Endothelial cell (in vitro differentiated cells): ENCODE measurements around the gene CHCHD3. TPM values are rescaled to one million over a fixed set of nuclear protein-coding genes. Genes with fewer than 3 reads are reported as not detected.
A peak's percentile ranks its signal among the peaks of the same experiment; 100 is the strongest.

Experiments
- DNase-seq: peaks from one replicate; pipeline ENCODE4 v3.0.0; 2021; ENCODE audit warnings: low spot score
- H3K27ac Mint-ChIP-seq: one replicate; pipeline ENCODE4 v1.8.0; 2021; ENCODE audit warnings: mixed read lengths, inconsistent platforms; ENCODE audit not compliant: unreplicated experiment
- H3K27me3 Mint-ChIP-seq: one replicate; pipeline ENCODE4 v1.8.0; 2021; ENCODE audit warnings: mild to moderate bottlenecking, moderate library complexity, mixed read lengths, inconsistent platforms; ENCODE audit not compliant: unreplicated experiment
- H3K36me3 Mint-ChIP-seq: one replicate; pipeline ENCODE4 v1.8.0; 2021; ENCODE audit warnings: mild to moderate bottlenecking, low read depth, mixed read lengths, inconsistent platforms; ENCODE audit not compliant: unreplicated experiment
- H3K4me1 Mint-ChIP-seq: one replicate; pipeline ENCODE4 v1.8.0; 2021; ENCODE audit warnings: mild to moderate bottlenecking, mixed read lengths, inconsistent platforms; ENCODE audit not compliant: unreplicated experiment
- H3K4me3 Mint-ChIP-seq: one replicate; pipeline ENCODE4 v1.8.0; 2021; ENCODE audit warnings: mild to moderate bottlenecking, mixed read lengths, inconsistent platforms; ENCODE audit not compliant: unreplicated experiment
- H3K9me3 Mint-ChIP-seq: one replicate; pipeline ENCODE4 v1.8.0; 2021; ENCODE audit warnings: mixed read lengths, inconsistent platforms; ENCODE audit not compliant: unreplicated experiment
- total RNA-seq: library from RNA; stranded (reverse); fragmentation: NEBNext Ultra II Directional; extraction: Animal tissue kit (Norgen Biotek cat#: 25700); gene quantifications from one replicate; pipeline ENCODE4 v1.2.1, GENCODE V29; 2021; ENCODE audit not compliant: unreplicated experiment
- TF ChIP-seq, protein P1 (sequence below): fragments of 200-600 bp; sonication (generic); IDR thresholded peaks from one replicate; pipeline ENCODE4 v1.5.0; 2021; ENCODE audit warnings: antibody characterized with exemption; ENCODE audit not compliant: unreplicated experiment

The CHCHD3 gene
- total RNA-seq, 1 donor from 2014 or later = 55.6 TPM

DNA sequence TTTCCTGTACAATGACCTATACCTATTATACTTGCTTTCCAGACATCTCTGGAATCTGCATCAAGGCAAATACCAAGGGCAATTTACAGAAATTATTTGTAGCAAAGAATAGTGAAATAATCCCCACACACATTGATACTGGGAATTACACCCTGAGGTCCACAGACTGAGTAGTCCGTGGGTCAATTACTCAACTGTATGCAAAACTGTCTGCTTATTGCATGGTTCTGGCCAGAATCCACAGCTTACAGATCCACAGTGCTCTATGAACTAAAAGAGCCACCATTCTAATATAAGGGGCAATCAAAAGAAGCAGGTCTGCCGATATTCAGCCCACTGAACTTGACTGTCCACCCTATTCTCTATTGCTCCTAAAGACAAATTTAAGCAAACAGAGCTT lies 5.7 kb downstream of the CHCHD3 start:
- TF ChIP-seq, protein P1, sequence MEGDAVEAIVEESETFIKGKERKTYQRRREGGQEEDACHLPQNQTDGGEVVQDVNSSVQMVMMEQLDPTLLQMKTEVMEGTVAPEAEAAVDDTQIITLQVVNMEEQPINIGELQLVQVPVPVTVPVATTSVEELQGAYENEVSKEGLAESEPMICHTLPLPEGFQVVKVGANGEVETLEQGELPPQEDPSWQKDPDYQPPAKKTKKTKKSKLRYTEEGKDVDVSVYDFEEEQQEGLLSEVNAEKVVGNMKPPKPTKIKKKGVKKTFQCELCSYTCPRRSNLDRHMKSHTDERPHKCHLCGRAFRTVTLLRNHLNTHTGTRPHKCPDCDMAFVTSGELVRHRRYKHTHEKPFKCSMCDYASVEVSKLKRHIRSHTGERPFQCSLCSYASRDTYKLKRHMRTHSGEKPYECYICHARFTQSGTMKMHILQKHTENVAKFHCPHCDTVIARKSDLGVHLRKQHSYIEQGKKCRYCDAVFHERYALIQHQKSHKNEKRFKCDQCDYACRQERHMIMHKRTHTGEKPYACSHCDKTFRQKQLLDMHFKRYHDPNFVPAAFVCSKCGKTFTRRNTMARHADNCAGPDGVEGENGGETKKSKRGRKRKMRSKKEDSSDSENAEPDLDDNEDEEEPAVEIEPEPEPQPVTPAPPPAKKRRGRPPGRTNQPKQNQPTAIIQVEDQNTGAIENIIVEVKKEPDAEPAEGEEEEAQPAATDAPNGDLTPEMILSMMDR = no peak
- Mint-ChIP-seq H3K27me3 (peaks cover 6% of the 10 kb centered on the region), H3K4me1 (peaks cover 16% of the 10 kb centered on the region), H3K36me3 (no peaks in the 10 kb centered on the region), H3K27ac (no peak overlapping the region), H3K9me3 (no peaks in the 10 kb centered on the region), H3K4me3 (no peak overlapping the region)
- DNase-seq = no peak

DNA sequence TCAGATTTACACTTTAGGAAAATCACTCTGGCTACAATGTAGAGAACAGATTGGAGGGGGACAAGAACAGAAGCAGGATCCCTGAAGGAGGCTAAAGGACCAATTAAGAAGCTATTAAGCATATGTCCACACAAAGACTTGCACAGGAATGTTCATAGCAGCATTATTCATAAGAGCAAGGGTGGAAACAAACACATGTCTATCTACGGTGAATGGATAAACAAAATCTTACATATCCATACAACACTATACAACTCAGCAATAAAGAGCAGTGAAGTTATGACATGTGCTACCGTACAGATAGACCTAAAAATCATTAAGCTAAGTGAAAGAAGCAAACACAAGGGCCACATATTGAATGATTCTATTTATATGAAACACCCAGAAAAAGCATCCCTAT lies 10.4 kb downstream of the CHCHD3 start:
- no peaks in the 10 kb centered on the region for H3K9me3 Mint-ChIP-seq
- no peak for DNase-seq
- TF ChIP-seq, protein P1 = no peak
- no peaks in the 10 kb centered on the region for H3K36me3 Mint-ChIP-seq
- H3K27me3 Mint-ChIP-seq = peaks cover 3% of the 10 kb centered on the region
- H3K4me3 Mint-ChIP-seq = no peak overlapping the region
- H3K4me1 Mint-ChIP-seq = peaks cover 10% of the 10 kb centered on the region
- no peak overlapping the region for H3K27ac Mint-ChIP-seq

DNA sequence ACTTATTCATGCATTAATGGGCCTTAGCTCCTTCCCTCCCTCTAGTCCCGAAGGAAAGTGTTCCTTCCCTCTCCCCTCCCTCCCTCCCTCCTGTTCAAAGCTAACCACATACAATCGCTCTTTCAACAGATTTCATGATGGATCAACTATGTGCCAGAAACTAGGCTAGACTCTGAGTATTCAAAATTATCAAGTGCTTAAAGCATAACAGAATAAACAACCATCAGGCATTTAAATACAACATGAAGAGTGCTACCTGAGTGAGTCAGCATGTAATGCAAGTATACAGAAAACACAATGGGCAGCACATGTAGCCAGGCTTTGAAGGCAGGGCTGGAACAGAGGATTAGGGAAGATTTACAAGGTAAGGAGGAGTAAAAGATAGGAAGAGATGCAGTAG lies 11.3 kb downstream of the CHCHD3 start:
- Mint-ChIP-seq H3K9me3 (no peaks in the 10 kb centered on the region), H3K4me1 (peaks cover 6% of the 10 kb centered on the region), H3K4me3 (no peak overlapping the region), H3K27me3 (peaks cover 3% of the 10 kb centered on the region), H3K27ac (no peak overlapping the region), H3K36me3 (no peaks in the 10 kb centered on the region)
- TF ChIP-seq, protein P1 = no peak
- DNase-seq = no peak

DNA sequence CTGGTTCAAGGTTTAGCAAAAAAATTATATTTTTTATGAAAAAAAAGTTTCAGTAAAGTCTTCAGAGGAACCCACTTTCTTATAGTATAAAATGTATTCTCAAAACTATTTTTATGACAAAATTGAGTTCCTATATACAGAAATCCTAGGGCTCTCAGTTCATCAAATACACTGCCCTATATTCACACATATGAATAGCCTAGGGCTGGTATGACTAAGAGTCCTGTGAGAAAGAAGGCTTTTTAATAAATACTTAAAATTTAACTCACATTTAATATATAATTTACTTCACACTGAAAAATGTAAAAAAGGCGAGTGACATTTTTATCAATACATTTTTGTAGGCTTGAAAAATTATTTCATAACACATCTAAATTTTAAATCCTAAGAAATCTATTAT lies 16.6 kb downstream of the CHCHD3 start:
- TF ChIP-seq, protein P1 = no peak
- H3K4me3 Mint-ChIP-seq = no peak overlapping the region
- peaks cover 13% of the 10 kb centered on the region for H3K4me1 Mint-ChIP-seq
- H3K36me3 Mint-ChIP-seq = peaks cover under 1% of the 10 kb centered on the region
- H3K27me3 Mint-ChIP-seq = no peaks in the 10 kb centered on the region
- H3K9me3 Mint-ChIP-seq = no peaks in the 10 kb centered on the region
- H3K27ac Mint-ChIP-seq = no peak overlapping the region
- no peak for DNase-seq

DNA sequence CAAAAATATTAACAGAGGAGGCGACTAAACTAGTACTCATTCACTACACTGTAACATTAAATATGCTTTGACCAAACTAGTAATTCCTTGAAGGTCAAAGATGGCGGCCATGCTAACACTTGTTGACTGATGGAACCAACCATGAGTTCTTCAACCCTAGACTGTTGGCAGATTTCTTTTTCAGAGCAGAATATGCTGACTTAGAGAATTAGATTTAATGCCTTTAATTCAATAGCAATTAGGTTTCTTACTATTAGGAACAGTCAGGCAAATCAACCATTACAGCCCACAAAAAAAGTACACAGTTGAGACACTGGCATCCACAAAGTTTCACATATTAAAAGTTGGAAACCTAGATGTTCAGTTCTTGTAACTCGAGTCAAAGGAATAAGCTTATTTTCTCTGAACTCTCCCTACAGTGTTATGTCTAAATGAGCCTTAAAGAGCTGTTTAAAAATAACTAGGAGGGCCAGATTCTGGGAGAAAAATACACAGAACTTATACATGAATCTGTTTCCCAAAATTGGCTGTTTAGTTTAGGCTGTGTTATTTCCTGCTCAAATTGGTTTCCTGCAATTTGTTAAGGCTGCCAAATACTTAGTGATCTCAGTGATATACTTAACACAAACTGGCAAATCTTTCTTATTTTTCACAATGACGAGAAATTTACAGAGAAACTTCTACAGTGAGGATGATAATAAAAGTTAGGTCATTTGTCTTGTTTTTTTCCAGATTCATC lies 17.6 kb downstream of the CHCHD3 start:
- H3K27ac Mint-ChIP-seq = peak overlapping the region; percentile 32
- peaks cover 5% of the 10 kb centered on the region for H3K36me3 Mint-ChIP-seq
- no peaks in the 10 kb centered on the region for H3K9me3 Mint-ChIP-seq
- no peak overlapping the region for H3K4me3 Mint-ChIP-seq
- TF ChIP-seq, protein P1 = no peak
- no peaks in the 10 kb centered on the region for H3K27me3 Mint-ChIP-seq
- peaks cover 20% of the 10 kb centered on the region for H3K4me1 Mint-ChIP-seq
- DNase-seq = no peak
